ENCODE data around the gene ADAMTS12.

GRCh38 chr5:33489481-33490067 lies 402.2 kb downstream of the ADAMTS12 start:
- TF ChIP-seq POLR2A (IDR thresholded peaks at IDR 0.05; ENCODE audit: low read depth, low read length) (no peak), TAF1 (IDR thresholded peaks at IDR 0.05; ENCODE audit: low read depth, low read length) (no peak)
